Astrocyte of the spinal cord (primary cell): ENCODE results near the gene ASPHD2.
"Not testable (repeated sequence)": the region's sequence is repeated elsewhere in the genome, so short reads cannot be mapped to it uniquely, and the experiment has no call there.

ENCODE experiments used
- DNase-seq: peaks from one replicate; pipeline ENCODE4 v3.0.0; 2011; ENCODE audit warnings: low read depth, low spot score
- H3K4me3 ChIP-seq: 2 replicates; pipeline ENCODE4 v1.5.1; 2011; ENCODE audit warnings: low read depth, mild to moderate bottlenecking, low read length, moderate library complexity
- CTCF ChIP-seq: IDR thresholded peaks from 2 replicates; pipeline ENCODE4 v1.5.1; 2012; ENCODE audit warnings: low read depth, mild to moderate bottlenecking, low read length, inconsistent platforms
- in situ Hi-C: cut with HindIII; loops from 2 replicates; pipeline ENCODE4 v1.10.0; 2017; ENCODE audit warnings: low sequenced_read_pairs

ASPHD2 gene

GRCh38 chr22:26437694-26438392, 8.8 kb downstream of the ASPHD2 start:
- H3K4me3 ChIP-seq, result no peak overlapping the region
- in situ Hi-C loops, result no loop called here
- DNase-seq, result no peak
- no peak for TF ChIP-seq CTCF

- in situ Hi-C loops, DNase-seq, H3K4me3 ChIP-seq: not testable (repeated sequence)
Measured at GRCh38 chr22:26438776-26439175, 9.7 kb downstream of the ASPHD2 start.

GRCh38 chr22:26439559-26439958, 10.5 kb downstream of the ASPHD2 start:
- DNase-seq, result no peak
- TF ChIP-seq CTCF, result no peak
- in situ Hi-C loops, result no loop called here
- H3K4me3 ChIP-seq, result no peak overlapping the region

GRCh38 chr22:26442086-26442756, 13.2 kb downstream of the ASPHD2 start:
- TF ChIP-seq CTCF, result no peak
- no peak overlapping the region for H3K4me3 ChIP-seq
- DNase-seq, result no peak
- in situ Hi-C loops, result no loop called here

GRCh38 chr22:26443901-26444690, 15.0 kb downstream of the ASPHD2 start:
- in situ Hi-C loops, result no loop called here
- H3K4me3 ChIP-seq, result no peak overlapping the region
- no peak for TF ChIP-seq CTCF
- DNase-seq, result no peak

- in situ Hi-C loops, result no loop called here
- no peak for DNase-seq
- H3K4me3 ChIP-seq, result no peak overlapping the region
- TF ChIP-seq CTCF, result no peak
Measured at GRCh38 chr22:26444777-26445176, 15.7 kb downstream of the ASPHD2 start.
